B cell (primary cell): ENCODE measurements around the gene TSC1.

Source experiments
- CTCF ChIP-seq: fragments of 200-600 bp; IDR thresholded peaks from one replicate; pipeline ENCODE4 v1.8.0; 2022; ENCODE audit warnings: antibody characterized with exemption, mild to moderate bottlenecking
- EZH2 ChIP-seq: IDR thresholded peaks from 2 replicates; pipeline ENCODE4 v1.6.1; 2012; ENCODE audit warnings: borderline replicate concordance, low read depth, mild to moderate bottlenecking, moderate library complexity, low read length; ENCODE audit not compliant: insufficient read depth, poor library complexity, severe bottlenecking

- TF ChIP-seq CTCF = no peak
- TF ChIP-seq EZH2 = no peak
These were observed 44.0 kb upstream of the TSC1 start for GRCh38 chr9:132988244-132989013.
